IPS DF 6.9 (cell line): Measurements from ENCODE around the gene HERPUD2.
"Not testable (repeated sequence)": the region's sequence is repeated elsewhere in the genome, so short reads cannot be mapped to it uniquely, and the experiment has no call there.

Source experiments
- DNase-seq: peaks from one replicate; pipeline ENCODE4 v3.0.0-alpha.2; 2013; ENCODE audit warnings: low read depth, low spot score
- H3K27ac ChIP-seq: one replicate; pipeline ENCODE4 v1.5.1; 2013; ENCODE audit warnings: low read length, control low read depth
- H3K27me3 ChIP-seq: 2 replicates; pipeline ENCODE4 v1.6.1; 2013; ENCODE audit warnings: mild to moderate bottlenecking, low read length; ENCODE audit not compliant: control insufficient read depth, insufficient read depth
- H3K36me3 ChIP-seq: 2 replicates; pipeline ENCODE4 v1.6.1; 2013; ENCODE audit warnings: low read length; ENCODE audit not compliant: control insufficient read depth, insufficient read depth
- H3K4me1 ChIP-seq: 2 replicates; pipeline ENCODE4 v1.6.1; 2013; ENCODE audit warnings: low read length; ENCODE audit not compliant: control insufficient read depth, insufficient read depth
- H3K4me3 ChIP-seq: 2 replicates; pipeline ENCODE4 v1.5.1; 2013; ENCODE audit warnings: mild to moderate bottlenecking, low read length
- H3K9me3 ChIP-seq: 2 replicates; pipeline ENCODE4 v1.6.1; 2013; ENCODE audit warnings: low read length, inconsistent platforms; ENCODE audit not compliant: control insufficient read depth, insufficient read depth
- WGBS: extraction: QIAGEN DNeasy Blood & Tissue Kit; methylation state at CpG from one replicate; pipeline ENCODE4 v1.1.7; 2013; ENCODE audit warnings: mixed read lengths, missing lambda C conversion rate; ENCODE audit not compliant: insufficient read length, insufficient coverage; 5-methylcytosine and 5-hydroxymethylcytosine counted together

The HERPUD2 gene

DNA sequence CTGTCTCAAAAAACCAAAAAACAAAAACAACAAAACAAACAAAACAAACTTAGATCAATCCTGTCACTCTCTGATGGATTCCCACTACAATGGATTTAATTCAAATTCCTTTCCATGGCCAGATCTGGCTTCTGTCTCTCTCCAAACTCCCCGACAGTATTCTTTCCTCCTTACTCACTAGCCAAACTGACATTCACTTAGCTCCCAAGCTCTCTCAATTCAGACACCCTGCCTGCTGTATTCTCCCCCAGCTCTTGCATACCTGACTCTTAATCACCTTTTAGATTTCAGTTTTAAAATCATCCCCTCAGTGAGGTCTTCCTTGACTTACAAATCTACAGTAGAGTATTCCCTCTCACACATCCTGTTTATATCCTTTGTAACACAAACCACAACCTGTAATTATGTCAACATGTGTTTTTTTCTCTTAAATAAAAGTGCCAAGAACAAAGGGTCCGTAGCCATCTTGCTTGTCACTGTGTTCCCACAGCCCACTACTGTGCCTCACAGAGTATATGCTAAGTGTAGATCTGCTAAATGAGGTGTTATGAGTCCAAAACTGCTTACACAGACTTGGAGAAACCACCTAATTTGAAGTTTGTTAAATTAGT is 14.4 kb downstream of the HERPUD2 start:
- no peaks in the 10 kb centered on the region for H3K36me3 ChIP-seq
- no peaks in the 10 kb centered on the region for H3K9me3 ChIP-seq
- no peaks in the 10 kb centered on the region for H3K4me1 ChIP-seq
- no peak overlapping the region for H3K27ac ChIP-seq
- DNase-seq, result no peak
- no peaks in the 10 kb centered on the region for H3K27me3 ChIP-seq
- no peak overlapping the region for H3K4me3 ChIP-seq
- no CpG with 5 or more reads among the region's 2 CpGs for WGBS

- H3K9me3 ChIP-seq, result no peaks in the 10 kb centered on the region
- no CpG with 5 or more reads among the region's 3 CpGs for WGBS
- H3K27ac ChIP-seq, result no peak overlapping the region
- no peaks in the 10 kb centered on the region for H3K4me1 ChIP-seq
- no peaks in the 10 kb centered on the region for H3K27me3 ChIP-seq
- H3K4me3 ChIP-seq, result no peak overlapping the region
- H3K36me3 ChIP-seq, result no peaks in the 10 kb centered on the region
- DNase-seq, result no peak
Measured at GRCh38 chr7:35677582-35678356, 17.2 kb downstream of the HERPUD2 start.

DNA sequence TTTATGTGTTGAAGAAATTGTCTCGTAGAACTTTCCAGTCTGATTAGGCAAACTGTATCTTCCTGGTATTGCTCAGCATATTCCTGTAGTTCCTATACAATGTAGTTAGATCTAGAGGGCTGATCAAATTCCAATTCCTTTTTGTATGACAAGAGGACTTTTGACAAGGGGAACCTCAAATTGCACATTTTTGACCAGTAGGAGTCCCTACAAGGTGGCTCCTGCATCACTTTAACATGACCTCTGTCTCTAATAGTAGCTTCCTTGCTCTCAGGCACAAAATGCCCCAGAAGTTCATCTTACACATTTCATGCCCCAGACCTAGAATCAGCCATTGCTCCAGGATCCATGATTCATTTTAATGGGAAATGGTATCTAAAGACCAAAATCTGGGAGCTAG is 18.7 kb downstream of the HERPUD2 start:
- H3K9me3 ChIP-seq, result no peaks in the 10 kb centered on the region
- no peaks in the 10 kb centered on the region for H3K4me1 ChIP-seq
- no peaks in the 10 kb centered on the region for H3K27me3 ChIP-seq
- no peak overlapping the region for H3K27ac ChIP-seq
- H3K36me3 ChIP-seq, result no peaks in the 10 kb centered on the region
- WGBS, result no CpG with 5 or more reads among the region's 1 CpG
- no peak for DNase-seq
- H3K4me3 ChIP-seq, result no peak overlapping the region

DNA sequence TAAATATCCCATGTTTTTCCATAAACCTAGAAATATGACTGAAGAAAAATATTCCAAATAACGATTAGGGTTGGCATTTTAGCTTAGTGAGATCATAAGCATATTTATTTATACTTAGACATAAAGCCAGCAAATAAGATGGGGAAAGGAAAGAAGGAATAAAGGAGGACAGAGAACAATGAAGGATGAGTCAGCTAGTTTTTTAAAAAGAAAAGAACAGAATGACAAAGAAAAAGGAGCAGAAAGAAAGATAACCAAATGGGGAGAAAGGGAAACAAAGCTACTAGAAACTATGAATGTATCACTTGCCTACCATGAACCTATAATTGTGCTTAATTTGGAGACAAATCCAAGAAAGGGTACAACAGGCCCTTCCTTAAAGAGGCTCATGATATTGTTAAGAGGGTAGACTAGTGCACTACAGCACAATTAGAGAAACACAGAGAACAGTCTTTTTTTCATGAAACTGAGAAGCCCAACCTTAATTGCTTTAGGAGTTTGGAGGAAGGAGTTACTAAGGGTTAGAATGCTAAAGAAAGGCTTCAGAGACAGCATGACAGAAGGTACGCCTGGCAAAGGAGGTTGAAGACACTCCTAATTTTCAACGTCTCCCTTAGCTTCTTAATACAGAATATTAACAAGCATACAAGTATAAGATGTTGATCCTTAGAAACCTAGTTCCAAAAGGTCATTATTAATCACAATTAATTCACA is 23.9 kb downstream of the HERPUD2 start:
- no CpG with 5 or more reads among the region's 3 CpGs for WGBS
- Histone ChIP-seq H3K9me3 (no peaks in the 10 kb centered on the region), H3K4me1 (no peaks in the 10 kb centered on the region), H3K36me3 (peaks cover 2% of the 10 kb centered on the region; the same call in 1 of the 2 replicates), H3K27me3 (no peaks in the 10 kb centered on the region), H3K4me3 (no peak overlapping the region), H3K27ac (no peak overlapping the region)
- no peak for DNase-seq

DNA sequence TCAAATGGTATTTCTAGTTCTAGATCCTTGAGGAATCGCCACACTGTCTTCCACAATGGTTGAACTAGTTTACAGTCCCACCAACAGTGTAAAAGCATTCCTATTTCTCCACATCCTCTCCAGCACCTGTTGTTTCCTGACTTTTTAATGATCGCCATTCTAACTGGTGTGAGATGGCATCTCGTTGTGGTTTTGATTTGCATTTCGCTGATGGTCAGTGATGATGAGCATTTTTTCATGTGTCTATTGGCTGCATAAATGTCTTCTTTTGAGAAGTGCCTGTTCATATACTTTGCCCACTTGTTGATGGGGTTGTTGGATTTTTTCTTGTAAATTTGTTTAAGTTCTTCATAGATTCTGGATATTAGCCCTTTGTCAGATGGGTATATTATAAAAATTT is 34.5 kb downstream of the HERPUD2 start:
- DNase-seq, H3K4me1 ChIP-seq, H3K27me3 ChIP-seq, H3K4me3 ChIP-seq, H3K36me3 ChIP-seq, H3K27ac ChIP-seq, H3K9me3 ChIP-seq: not testable (repeated sequence)
- no CpG with 5 or more reads among the region's 4 CpGs for WGBS

DNA sequence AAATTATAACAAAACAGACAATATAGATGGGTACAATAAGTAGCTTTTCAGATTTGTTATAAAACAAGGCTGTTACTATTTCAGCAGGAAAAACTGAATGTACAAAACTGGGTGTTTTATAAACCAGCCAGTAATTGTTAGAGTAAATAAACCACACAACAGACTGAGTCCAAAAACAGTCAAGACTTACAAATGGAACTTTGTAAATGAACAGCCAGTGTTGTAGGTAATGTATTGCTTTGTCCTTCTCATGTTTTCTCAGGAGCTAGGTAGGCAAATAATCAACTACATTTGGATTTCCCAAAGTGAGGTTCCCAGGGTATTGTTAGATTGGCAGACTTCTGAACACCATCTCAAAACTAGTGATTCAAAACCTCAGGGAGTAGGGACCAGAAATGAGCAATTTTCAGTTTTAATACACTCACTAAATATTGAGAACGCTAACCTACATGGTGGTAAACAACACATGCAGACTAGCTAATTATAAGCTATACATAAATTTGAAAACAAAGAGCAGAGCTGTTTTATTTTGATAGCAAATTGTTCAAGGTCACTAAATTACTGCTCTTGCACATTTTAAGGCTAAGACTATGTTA is 36.2 kb downstream of the HERPUD2 start:
- Histone ChIP-seq H3K27ac (no peak overlapping the region), H3K4me3 (no peak overlapping the region), H3K27me3 (no peaks in the 10 kb centered on the region), H3K4me1 (no peaks in the 10 kb centered on the region), H3K9me3 (no peaks in the 10 kb centered on the region), H3K36me3 (no peaks in the 10 kb centered on the region)
- no peak for DNase-seq
- no CpG with 5 or more reads among the region's 1 CpG for WGBS

GRCh38 chr7:35657125-35657524 is 37.8 kb downstream of the HERPUD2 start:
- H3K4me3 ChIP-seq, result no peak overlapping the region

GRCh38 chr7:35654558-35654957 is 40.4 kb downstream of the HERPUD2 start:
- not testable (repeated sequence) for H3K36me3 ChIP-seq, H3K4me3 ChIP-seq, H3K4me1 ChIP-seq, DNase-seq, H3K27ac ChIP-seq, H3K27me3 ChIP-seq, H3K9me3 ChIP-seq
- no CpG with 5 or more reads among the region's 3 CpGs for WGBS

More at GRCh38 chr7:35657125-35657524, 37.8 kb downstream of the HERPUD2 start:
- no peaks in the 10 kb centered on the region for H3K4me1 ChIP-seq
- no peaks in the 10 kb centered on the region for H3K27me3 ChIP-seq
- no peaks in the 10 kb centered on the region for H3K36me3 ChIP-seq
- DNase-seq, result no peak
- no CpG with 5 or more reads among the region's 2 CpGs for WGBS
- no peak overlapping the region for H3K27ac ChIP-seq
- H3K9me3 ChIP-seq, result no peaks in the 10 kb centered on the region

- no peak overlapping the region for H3K4me3 ChIP-seq
- no CpG with 5 or more reads among the region's 5 CpGs for whole genome bisulfite sequencing
- DNase-seq, result no peak
Measured at GRCh38 chr7:35652124-35652523, 42.8 kb downstream of the HERPUD2 start.

GRCh38 chr7:35650751-35651150 is 44.2 kb downstream of the HERPUD2 start:
- Histone ChIP-seq H3K27ac (no peak overlapping the region), H3K9me3 (no peaks in the 10 kb centered on the region), H3K27me3 (no peaks in the 10 kb centered on the region), H3K4me1 (no peaks in the 10 kb centered on the region), H3K36me3 (no peaks in the 10 kb centered on the region), H3K4me3 (no peak overlapping the region)
- no peak for DNase-seq
- no CpG with 5 or more reads among the region's 4 CpGs for WGBS

More at GRCh38 chr7:35652124-35652523, 42.8 kb downstream of the HERPUD2 start:
- Histone ChIP-seq H3K27ac (no peak overlapping the region), H3K4me1 (no peaks in the 10 kb centered on the region), H3K27me3 (no peaks in the 10 kb centered on the region), H3K36me3 (no peaks in the 10 kb centered on the region), H3K9me3 (no peaks in the 10 kb centered on the region)
